Adrenal gland (tissue), 5 donors: ENCODE measurements around the gene HTR7.

Source experiments
- POLR2A ChIP-seq, 2 donors: fragments of 450-650 bp; IDR thresholded peaks; one replicate each; pipeline ENCODE4 v1.6.1; 2017; ENCODE audit warnings: antibody characterized with exemption in 2 of 2, mild to moderate bottlenecking in 2 of 2, moderate library complexity in 1 of 2
- TF ChIP-seq, protein P1 (sequence below), 6 experiments: fragments of 450-650 bp in 4 of 6; fragments of 200-600 bp in 2 of 6; sonication (generic) in 1 of 6; IDR thresholded peaks; 1 replicate in 5 of 6; 2 replicates in 1 of 6; pipeline versions ENCODE4 v1.5.1 to v1.8.0; 2016 to 2021; ENCODE audit warnings: antibody characterized with exemption in 6 of 6, mild to moderate bottlenecking in 2 of 6, moderate library complexity in 1 of 6
- donor health status: DM: no; HTN: no; CAD: no.

GRCh38 chr10:90816466-90816865 is 41.4 kb downstream of the HTR7 start:
- TF ChIP-seq, protein P1, sequence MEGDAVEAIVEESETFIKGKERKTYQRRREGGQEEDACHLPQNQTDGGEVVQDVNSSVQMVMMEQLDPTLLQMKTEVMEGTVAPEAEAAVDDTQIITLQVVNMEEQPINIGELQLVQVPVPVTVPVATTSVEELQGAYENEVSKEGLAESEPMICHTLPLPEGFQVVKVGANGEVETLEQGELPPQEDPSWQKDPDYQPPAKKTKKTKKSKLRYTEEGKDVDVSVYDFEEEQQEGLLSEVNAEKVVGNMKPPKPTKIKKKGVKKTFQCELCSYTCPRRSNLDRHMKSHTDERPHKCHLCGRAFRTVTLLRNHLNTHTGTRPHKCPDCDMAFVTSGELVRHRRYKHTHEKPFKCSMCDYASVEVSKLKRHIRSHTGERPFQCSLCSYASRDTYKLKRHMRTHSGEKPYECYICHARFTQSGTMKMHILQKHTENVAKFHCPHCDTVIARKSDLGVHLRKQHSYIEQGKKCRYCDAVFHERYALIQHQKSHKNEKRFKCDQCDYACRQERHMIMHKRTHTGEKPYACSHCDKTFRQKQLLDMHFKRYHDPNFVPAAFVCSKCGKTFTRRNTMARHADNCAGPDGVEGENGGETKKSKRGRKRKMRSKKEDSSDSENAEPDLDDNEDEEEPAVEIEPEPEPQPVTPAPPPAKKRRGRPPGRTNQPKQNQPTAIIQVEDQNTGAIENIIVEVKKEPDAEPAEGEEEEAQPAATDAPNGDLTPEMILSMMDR (IDR thresholded peaks at IDR 0.05), result no peak
- TF ChIP-seq POLR2A (IDR thresholded peaks at IDR 0.05), result no peak
